Left cardiac atrium (tissue), 4 donors: ENCODE data around the gene APBB1IP. TPM values are rescaled to one million over a fixed set of nuclear protein-coding genes. Genes with fewer than 3 reads are reported as not detected.
A peak's percentile ranks its signal among the peaks of the same experiment; 100 is the strongest.
"Not testable (repeated sequence)": the region's sequence is repeated elsewhere in the genome, so short reads cannot be mapped to it uniquely, and the experiment has no call there.

Experiments
- ATAC-seq, 2 donors: fragments of 200-7000 bp; cut with Tn5 transposase; one replicate each; pipeline ENCODE4 v1.9.1; 2020; ENCODE audit warnings: mild to moderate bottlenecking in 2 of 2, moderate library complexity in 2 of 2
- DNase-seq: peaks from one replicate; pipeline ENCODE4 v3.0.0-alpha.2; 2020
- intact Hi-C, 2 donors: fragments of 100-400 bp; cut with DNase I; formaldehyde crosslinking; loops; one replicate each; pipeline versions ENCODE4 v1.14.1 to v1.15.1; 2022 to 2023
- total RNA-seq, 2 donors: library from RNA; stranded (reverse); fragmentation: NEBNext Ultra II Directional; extraction: Animal tissue kit (Norgen Biotek cat#: 25700); gene quantifications; one replicate each; pipeline ENCODE4 v1.2.1, GENCODE V29; 2021
- donor health status: DM: no; HTN: yes; CAD: no.
- donor health status: DM: no; HTN: yes; CAD: no; lungs with severe emphysema.
- donor health status: DM: yes; HTN: yes; CAD: no.
- donor health status: Dilated cardiomyopathy.

Gene APBB1IP
- total RNA-seq, 2 donors from 2014 or later = 8.1 to 18.4 TPM

GRCh38 chr10:26528715-26529393, 90.7 kb downstream of the APBB1IP start:
- intact Hi-C loops = no loop called here
- ATAC-seq = no peak
- DNase-seq = no peak

GRCh38 chr10:26534384-26534783, 96.2 kb downstream of the APBB1IP start:
- intact Hi-C loops = no loop called here
- DNase-seq (no peak), ATAC-seq (no peak)

GRCh38 chr10:26540601-26541000, 102.5 kb downstream of the APBB1IP start:
- DNase-seq (no peak), ATAC-seq (no peak)
- intact Hi-C loops = no loop called here

DNA sequence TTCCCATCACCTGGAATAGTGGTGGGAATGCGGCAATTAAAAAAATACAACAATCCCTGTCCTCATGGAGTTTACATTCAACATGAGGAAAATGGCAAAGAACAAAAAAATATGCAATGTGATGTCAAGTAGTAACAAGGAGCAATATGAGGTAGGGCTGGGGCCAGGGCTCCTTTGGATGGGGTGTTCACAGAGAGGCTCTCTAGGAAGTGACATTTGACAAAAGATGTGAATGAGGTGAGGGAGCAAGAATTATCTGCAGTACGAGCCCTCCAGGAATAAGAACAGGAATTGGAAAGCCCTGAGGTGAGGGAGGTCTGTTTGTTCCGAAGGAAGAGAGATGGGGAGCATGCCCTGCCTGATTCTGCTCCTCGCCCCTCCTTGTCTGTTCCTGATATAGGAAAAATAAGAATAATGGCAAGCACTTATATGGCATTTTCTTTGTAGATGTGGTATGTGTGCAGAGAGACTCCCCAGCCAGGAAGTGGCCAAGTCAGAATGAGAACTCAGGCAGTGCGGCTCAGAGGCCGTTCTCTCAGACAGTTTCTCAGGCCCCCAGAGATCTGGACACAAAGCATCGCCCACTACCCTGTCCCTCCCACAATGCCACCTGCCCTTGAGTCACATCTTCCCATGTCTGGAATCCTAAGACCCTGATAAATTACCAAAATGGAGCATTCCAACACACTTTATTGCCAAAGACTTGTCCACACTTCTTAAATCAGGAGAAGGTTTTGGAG, 105.6 kb downstream of the APBB1IP start:
- intact Hi-C loops = no loop called here
- DNase-seq (no peak), ATAC-seq (no peak)

- no peak for ATAC-seq
- intact Hi-C loops = no loop called here
Observed at GRCh38 chr10:26544932-26545331, 106.8 kb downstream of the APBB1IP start.

DNA sequence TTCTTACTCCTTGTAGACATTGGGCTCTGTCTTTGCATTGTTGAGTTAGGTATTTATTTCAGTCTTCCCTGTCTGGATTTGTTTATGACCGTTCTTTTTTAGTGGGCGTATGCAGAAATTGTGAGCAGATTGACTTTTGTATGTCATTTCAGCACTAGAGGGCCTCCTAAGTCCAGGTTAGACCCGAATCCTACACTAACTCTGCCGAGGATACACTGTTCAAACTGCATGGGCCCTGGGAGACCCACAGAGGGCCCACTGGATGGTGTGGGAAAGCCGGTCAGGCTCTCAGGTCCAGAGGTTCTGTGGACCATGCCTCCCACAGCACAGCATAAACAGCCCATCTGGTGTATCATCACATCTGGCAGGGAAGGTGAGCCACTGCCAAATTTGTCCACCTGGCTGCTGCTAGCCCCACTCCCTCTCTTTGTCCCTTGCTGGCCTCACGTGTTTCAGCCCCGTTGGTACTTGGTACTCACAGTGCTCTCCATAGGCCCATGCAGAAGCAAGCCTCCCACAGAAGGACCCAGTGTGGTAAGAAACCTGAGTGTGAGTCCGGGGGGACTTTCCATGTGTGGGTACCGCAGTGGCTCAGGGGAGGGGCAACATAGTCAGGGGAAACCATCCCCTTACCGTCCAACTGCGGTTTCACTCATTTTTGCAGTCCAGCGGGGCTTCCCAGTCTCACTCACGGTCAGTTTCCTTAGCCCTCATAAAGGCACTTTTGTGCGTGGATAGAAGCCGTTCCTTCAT, 112.8 kb downstream of the APBB1IP start:
- no peak for ATAC-seq
- DNase-seq = no peak
- intact Hi-C loops = loop anchor here in 1 of 2 donors (10.0 kb wide), 1 partner anchor 676 kb away; no protein-coding TSS in a partner anchor

More at GRCh38 chr10:26544932-26545331, 106.8 kb downstream of the APBB1IP start:
- no peak for DNase-seq

GRCh38 chr10:26554246-26554645, 116.1 kb downstream of the APBB1IP start:
- intact Hi-C loops = loop anchor here in 1 of 2 donors (10.0 kb wide), 1 partner anchor 679 kb away; no protein-coding TSS in a partner anchor
- DNase-seq (no peak), ATAC-seq (no peak)

GRCh38 chr10:26555719-26556368, 117.7 kb downstream of the APBB1IP start:
- DNase-seq (peak; percentile 51), ATAC-seq (peak; percentile 85 to 87)
- intact Hi-C loops = loop anchor here (2.0 to 10.0 kb wide), 4 partner anchors 219 to 681 kb away; no protein-coding TSS in a partner anchor

- no peak for DNase-seq
- ATAC-seq = peak; percentile 82 to 84
- intact Hi-C loops = loop anchor here (2.0 to 10.0 kb wide), 4 partner anchors 220 to 682 kb away; no protein-coding TSS in a partner anchor
Observed at GRCh38 chr10:26556748-26557640, 118.9 kb downstream of the APBB1IP start.

- DNase-seq (no peak), ATAC-seq (peak in 1 of 2 donors; percentile 74)
- intact Hi-C loops = loop anchor here (2.0 to 10.0 kb wide), 4 partner anchors 220 to 683 kb away; no protein-coding TSS in a partner anchor
Observed at GRCh38 chr10:26557641-26558014, 119.5 kb downstream of the APBB1IP start.

DNA sequence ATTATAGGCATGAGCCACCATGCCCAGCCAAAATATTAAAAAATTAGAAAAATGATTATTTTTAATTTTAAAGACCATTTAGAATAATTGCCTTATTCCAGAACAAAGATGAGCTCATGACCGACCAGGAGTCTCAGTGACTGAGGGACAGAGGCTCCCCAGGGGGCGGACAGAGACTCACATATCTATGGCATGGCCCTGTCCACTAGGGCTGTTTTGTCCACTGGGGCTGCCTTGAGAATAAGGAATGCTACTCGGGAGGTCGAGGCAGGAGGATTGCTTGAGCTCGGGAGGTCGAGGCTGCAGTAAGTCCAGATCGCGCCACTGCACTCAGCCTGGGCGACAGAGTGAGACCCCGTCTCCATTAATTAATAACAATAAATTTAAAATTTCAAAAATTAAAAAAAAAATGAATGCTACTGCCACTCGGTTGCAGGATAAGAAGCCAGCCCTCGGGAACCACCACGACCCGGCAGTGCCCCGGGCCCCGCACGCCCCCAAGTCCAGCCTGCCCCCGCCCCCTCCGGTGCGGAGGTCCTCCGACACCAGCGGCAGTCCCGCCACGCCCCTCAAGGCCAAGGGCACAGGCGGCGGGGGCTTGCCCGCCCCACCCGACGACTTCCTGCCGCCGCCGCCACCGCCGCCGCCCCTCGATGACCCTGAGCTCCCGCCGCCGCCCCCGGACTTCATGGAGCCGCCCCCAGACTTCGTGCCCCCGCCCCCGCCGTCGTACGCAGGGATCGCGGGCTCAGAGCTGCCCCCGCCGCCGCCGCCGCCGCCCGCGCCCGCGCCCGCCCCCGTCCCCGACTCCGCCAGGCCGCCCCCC, 128.6 kb downstream of the APBB1IP start:
- DNase-seq = peak; percentile 45

DNA sequence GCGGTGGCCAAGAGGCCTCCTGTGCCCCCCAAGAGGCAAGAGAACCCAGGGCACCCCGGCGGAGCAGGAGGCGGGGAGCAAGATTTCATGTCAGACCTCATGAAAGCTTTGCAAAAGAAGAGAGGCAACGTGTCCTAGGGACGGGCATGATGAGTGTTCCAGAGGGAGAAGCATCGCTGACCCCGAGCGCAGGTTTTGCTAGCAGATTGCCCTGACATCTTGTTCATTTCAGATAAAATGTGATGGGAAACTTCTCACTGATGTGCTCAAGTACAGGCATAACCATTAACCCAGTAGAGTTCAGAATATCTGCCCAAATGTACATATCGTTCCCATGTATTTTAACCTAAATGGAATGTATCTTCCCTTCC, 129.2 kb downstream of the APBB1IP start:
- intact Hi-C loops = no loop called here
- ATAC-seq (no peak), DNase-seq (no peak)

More for the DNA sequence above, 128.6 kb downstream of the APBB1IP start:
- intact Hi-C loops = no loop called here
- peak; percentile 15 to 58 for ATAC-seq

GRCh38 chr10:26571655-26572054, 133.5 kb downstream of the APBB1IP start:
- ATAC-seq (no peak), DNase-seq (no peak)
- intact Hi-C loops = no loop called here

GRCh38 chr10:26573674-26574073, 135.5 kb downstream of the APBB1IP start:
- intact Hi-C loops = no loop called here

DNA sequence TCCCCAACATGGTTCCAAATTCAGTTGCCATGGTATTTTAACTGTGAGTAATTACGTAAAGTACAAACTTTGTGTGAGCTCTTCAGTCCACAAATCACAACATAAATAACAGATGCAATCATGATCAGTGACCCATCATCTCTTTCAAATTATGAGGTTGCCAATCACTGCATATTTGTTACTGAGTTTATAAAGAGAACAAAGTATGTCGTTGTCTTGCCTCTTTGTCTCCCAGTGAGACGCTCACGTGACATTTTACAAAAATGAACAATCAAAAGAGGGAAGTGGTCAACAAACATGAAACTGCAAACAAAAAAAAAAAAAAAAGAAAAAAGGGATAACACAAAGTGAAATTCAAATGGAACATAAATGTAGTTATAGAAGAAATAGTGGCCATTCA, 136.6 kb downstream of the APBB1IP start:
- no peak for DNase-seq
- ATAC-seq = no peak
- intact Hi-C loops = no loop called here

More at GRCh38 chr10:26573674-26574073, 135.5 kb downstream of the APBB1IP start:
- ATAC-seq (no peak), DNase-seq (no peak)

- ATAC-seq, intact Hi-C loops, DNase-seq: not testable (repeated sequence)
Observed at GRCh38 chr10:26578371-26578770, 140.2 kb downstream of the APBB1IP start.
